Ovary (tissue), 9 donors: ENCODE measurements around the gene GABRD. TPM values are rescaled to one million over a fixed set of nuclear protein-coding genes. Genes with fewer than 3 reads are reported as not detected.
A peak's percentile ranks its signal among the peaks of the same experiment; 100 is the strongest.

ENCODE experiments used
- DNase-seq, 5 donors: peaks; one replicate each; pipeline ENCODE4 v3.0.0-alpha.2; 2019 to 2020
- H3K27ac ChIP-seq, 2 donors: fragments of 200-600 bp; one replicate each; pipeline versions ENCODE4 v1.5.1 to v1.8.0; 2019 to 2022
- H3K27me3 ChIP-seq: fragments of 200-600 bp; one replicate; pipeline ENCODE4 v1.8.0; 2022
- H3K36me3 ChIP-seq: fragments of 200-600 bp; sonication (generic); one replicate; pipeline ENCODE4 v1.5.1; 2019
- H3K4me1 ChIP-seq: one replicate; pipeline ENCODE4 v1.8.1; 2013; ENCODE audit warnings: mild to moderate bottlenecking, moderate library complexity; ENCODE audit not compliant: insufficient read depth
- H3K4me3 ChIP-seq: fragments of 200-600 bp; sonication (generic); one replicate; pipeline ENCODE4 v1.5.1; 2017
- H3K9me3 ChIP-seq, 2 donors: fragments of 200-600 bp in 1 of 2; sonication (generic) in 1 of 2; one replicate each; pipeline versions ENCODE4 v1.5.1 to v1.8.1; 2013 to 2019; ENCODE audit warnings: mild to moderate bottlenecking in 1 of 2, moderate library complexity in 1 of 2
- CTCF ChIP-seq, 3 donors: fragments of 450-650 bp in 2 of 3; fragments of 200-600 bp in 1 of 3; IDR thresholded peaks; one replicate each; pipeline versions ENCODE4 v1.5.1 to v1.8.0; 2016 to 2022; ENCODE audit warnings: antibody characterized with exemption in 3 of 3, mild to moderate bottlenecking in 1 of 3
- EP300 ChIP-seq: sonication (generic); formaldehyde crosslinking; IDR thresholded peaks from one replicate; pipeline ENCODE4 v1.6.1; 2017; ENCODE audit warnings: antibody characterized with exemption
- POLR2A ChIP-seq: fragments of 450-650 bp; IDR thresholded peaks from one replicate; pipeline ENCODE4 v1.6.1; 2017; ENCODE audit warnings: antibody characterized with exemption, mild to moderate bottlenecking, moderate library complexity
- WGBS, 3 donors: extraction: QIAGEN DNeasy Blood & Tissue Kit in 1 of 3; methylation state at CpG; one replicate each; pipeline versions ENCODE4 v1.1.5 to v1.1.7; 2013 to 2017; 5-methylcytosine and 5-hydroxymethylcytosine counted together
- intact Hi-C, 4 donors: fragments of 100-400 bp; cut with DNase I; formaldehyde crosslinking; loops; one replicate each; pipeline versions ENCODE4 v1.11.0 to v1.15.1; 2022 to 2023
- polyA plus RNA-seq, 2 donors: library from polyadenylated mRNA; stranded (reverse); fragments of 200-250 nt in 1 of 2; fragments of 350-450 nt in 1 of 2; fragmentation: Illumina TruSeq in 1 of 2; extraction: RNeasy Lipid Tissue Mini Kit (QIAGEN cat#74804) in 1 of 2; gene quantifications; one replicate each; pipeline ENCODE4 v1.2.3, GENCODE V29; 2013 to 2014
- total RNA-seq, 7 donors: library from RNA; depleted of rRNA in 2 of 7; stranded (reverse); fragments of >200 nt in 2 of 7; fragmentation: NEBNext Ultra II Directional in 3 of 7; extraction: Animal tissue kit (Norgen Biotek cat#: 25700) in 3 of 7; gene quantifications; one replicate each; pipeline versions ENCODE4 v1.1.0 to v1.2.4, GENCODE V29; 2016 to 2023
- donor health status: DM: no; HTN: no; CAD: no; lungs with moderate emphysema.
- donor health status: DM: no; HTN: no; CAD: no.
- donor health status: Bipolar disorder and iron deficiency.
- donor health status: DM: yes; HTN: yes; CAD: no.
- donor health status: DM: no; HTN: no; CAD: no.
- donor health status: DM: yes; HTN: yes; CAD: no.

The GABRD gene
- total and polyA plus RNA-seq, 9 donors: 0.13 to 0.40 (median 0.33) TPM; not detected in 6

- H3K27me3 ChIP-seq: no peaks in the 10 kb centered on the region
- no peaks in the 10 kb centered on the region for H3K36me3 ChIP-seq
Observed at GRCh38 chr1:2049718-2050431, 30.7 kb downstream of the GABRD start, which contains the start of gene PRKCZ. Gene PRKCZ (plus strand): TSS chr1:2050411. CDS start chr1:2050631, 220 bp downstream.

GRCh38 chr1:2050461-2050792 lies 31.3 kb downstream of the GABRD start:
- intact Hi-C loops: no loop called here
- TF ChIP-seq CTCF (IDR thresholded peaks at IDR 0.05) (no peak), EP300 (no peak), POLR2A (no peak)
- H3K27ac ChIP-seq: no peak overlapping the region
- peaks cover 4% of the 10 kb centered on the region for H3K4me1 ChIP-seq
- DNase-seq: no peak
- H3K4me3 ChIP-seq: peak overlapping the region; percentile 39
- 0 to 1% (median 0%) methylated on average over 3 to 50 of the region's 51 CpGs for WGBS, 3 donors
- no peaks in the 10 kb centered on the region for H3K27me3 ChIP-seq
- H3K36me3 ChIP-seq: no peaks in the 10 kb centered on the region
- H3K9me3 ChIP-seq: no peaks in the 10 kb centered on the region

More at GRCh38 chr1:2049718-2050431, 30.7 kb downstream of the GABRD start, which contains the start of gene PRKCZ:
- H3K4me3 ChIP-seq: peak within 1 kb of the TSS; percentile 39
- peaks cover 4% of the 10 kb centered on the region for H3K4me1 ChIP-seq
- TF ChIP-seq CTCF (IDR thresholded peaks at IDR 0.05) (no peak), EP300 (no peak), POLR2A (no peak)
- no peaks in the 10 kb centered on the region for H3K9me3 ChIP-seq
- H3K27ac ChIP-seq: no peak within 1 kb of the TSS
- WGBS, 3 donors: 1% methylated on average over 39 to 79 of the region's 83 CpGs
- peak; percentile 51 to 76 (median 63) for DNase-seq
- intact Hi-C loops: loop anchor here (5.0 kb wide), 4 partner anchors 88 to 108 kb away; no protein-coding TSS in a partner anchor

- Histone ChIP-seq H3K36me3 (no peaks in the 10 kb centered on the region), H3K4me3 (peak overlapping the region; percentile 39), H3K4me1 (peaks cover 4% of the 10 kb centered on the region), H3K27me3 (no peaks in the 10 kb centered on the region), H3K27ac (no peak overlapping the region), H3K9me3 (no peaks in the 10 kb centered on the region)
- WGBS, 3 donors: 7 to 15% (median 12%) methylated on average over 78 to 84 of the region's 84 CpGs
- TF ChIP-seq POLR2A (no peak), CTCF (IDR thresholded peaks at IDR 0.05) (no peak), EP300 (no peak)
- no peak for DNase-seq
- intact Hi-C loops: no loop called here
Observed at GRCh38 chr1:2050793-2051682, 31.9 kb downstream of the GABRD start.

GRCh38 chr1:2052054-2052679 lies 33.0 kb downstream of the GABRD start:
- Histone ChIP-seq H3K9me3 (no peaks in the 10 kb centered on the region), H3K36me3 (no peaks in the 10 kb centered on the region), H3K4me3 (no peak overlapping the region), H3K4me1 (peaks cover 4% of the 10 kb centered on the region), H3K27ac (no peak overlapping the region), H3K27me3 (no peaks in the 10 kb centered on the region)
- intact Hi-C loops: no loop called here
- no peak for TF ChIP-seq POLR2A
- DNase-seq: no peak
- WGBS, 3 donors: 60 to 75% (median 65%) methylated on average over 16 of the region's 16 CpGs
